DOHH2 (cell line): ENCODE results near the gene PRMT2.

ENCODE experiments used
- H3F3A ChIP-seq: fragments of 200-600 bp; sonication (generic), shearing (Covaris generic); 2 replicates; pipeline ENCODE4 v1.6.0; 2016; ENCODE audit warnings: antibody characterized with exemption, mild to moderate bottlenecking; ENCODE audit not compliant: control insufficient read depth, insufficient read depth
- H3K27ac ChIP-seq: fragments of 200-600 bp; sonication (generic); 2 replicates; pipeline ENCODE4 v1.5.1; 2014; ENCODE audit warnings: low read depth, mild to moderate bottlenecking, low read length, moderate library complexity
- H3K27me3 ChIP-seq: fragments of 200-600 bp; sonication (generic); 2 replicates; pipeline ENCODE4 v1.6.1; 2014; ENCODE audit warnings: mild to moderate bottlenecking, low read length, mixed read lengths; ENCODE audit not compliant: control insufficient read depth
- H3K36me3 ChIP-seq: fragments of 200-600 bp; sonication (generic); 2 replicates; pipeline ENCODE4 v1.6.1; 2014; ENCODE audit warnings: mild to moderate bottlenecking, low read length, moderate library complexity, mixed read lengths; ENCODE audit not compliant: control insufficient read depth
- H3K4me1 ChIP-seq: fragments of 200-600 bp; sonication (generic); 2 replicates; pipeline ENCODE4 v1.6.1; 2014; ENCODE audit warnings: mild to moderate bottlenecking, low read length, mixed read lengths; ENCODE audit not compliant: control insufficient read depth
- H3K4me2 ChIP-seq: fragments of 200-600 bp; sonication (generic); 2 replicates; pipeline ENCODE4 v1.6.0; 2014; ENCODE audit warnings: mild to moderate bottlenecking, low read length, moderate library complexity
- H3K4me3 ChIP-seq: fragments of 200-600 bp; sonication (generic); 2 replicates; pipeline ENCODE4 v1.5.1; 2014; ENCODE audit warnings: mild to moderate bottlenecking, low read length, mixed read lengths
- H3K79me2 ChIP-seq: fragments of 200-600 bp; sonication (generic); 2 replicates; pipeline ENCODE4 v1.6.1; 2014; ENCODE audit warnings: mild to moderate bottlenecking, low read length, mixed read lengths; ENCODE audit not compliant: control insufficient read depth
- H3K9me2 ChIP-seq: fragments of 200-600 bp; sonication (generic); replicated peaks from 2 replicates; pipeline ENCODE4 v1.6.1; 2014; ENCODE audit warnings: mild to moderate bottlenecking, low read length, mixed read lengths; ENCODE audit not compliant: control insufficient read depth
- H3K9me3 ChIP-seq: fragments of 200-600 bp; sonication (generic); 2 replicates; pipeline ENCODE4 v1.6.1; 2014; ENCODE audit warnings: antibody characterized with exemption, low read length, mixed read lengths; ENCODE audit not compliant: control insufficient read depth, insufficient read depth
- H4K20me1 ChIP-seq: fragments of 200-600 bp; sonication (generic); 2 replicates; pipeline ENCODE4 v1.6.0; 2014; ENCODE audit warnings: low read depth, mild to moderate bottlenecking, antibody characterized with exemption, low read length, moderate library complexity; ENCODE audit not compliant: control insufficient read depth, insufficient read depth
- CTCF ChIP-seq: fragments of 200-600 bp; sonication (generic); IDR thresholded peaks from one replicate; pipeline ENCODE4 v1.5.1; 2014; ENCODE audit warnings: antibody characterized with exemption, mild to moderate bottlenecking, low read depth, low read length; ENCODE audit not compliant: poor library complexity, severe bottlenecking
- EZH2phosphoT487 ChIP-seq: fragments of 200-600 bp; sonication (generic); IDR thresholded peaks from 2 replicates; pipeline ENCODE4 v1.6.1; 2017; ENCODE audit warnings: borderline replicate concordance, mild to moderate bottlenecking, antibody characterized with exemption, low read length, moderate library complexity, mixed read lengths

PRMT2 gene

GRCh38 chr21:46606427-46606813 is 29.1 kb upstream of the PRMT2 start:
- no peaks in the 10 kb centered on the region for H3K79me2 ChIP-seq
- H3K36me3 ChIP-seq: no peaks in the 10 kb centered on the region
- H3K4me1 ChIP-seq: no peaks in the 10 kb centered on the region
- H3K4me3 ChIP-seq: no peak overlapping the region
- peaks cover 14% of the 10 kb centered on the region; the same call in 1 of the 2 replicates for H3K27me3 ChIP-seq
- H3K4me2 ChIP-seq: no peak overlapping the region
- H3K27ac ChIP-seq: no peak overlapping the region
- no peaks in the 10 kb centered on the region for H3K9me3 ChIP-seq
- H4K20me1 ChIP-seq: no peaks in the 10 kb centered on the region
- TF ChIP-seq CTCF (no peak), EZH2phosphoT487 (no peak)
- no peaks in the 10 kb centered on the region for H3K9me2 ChIP-seq
- no peaks in the 10 kb centered on the region for H3F3A ChIP-seq

DNA sequence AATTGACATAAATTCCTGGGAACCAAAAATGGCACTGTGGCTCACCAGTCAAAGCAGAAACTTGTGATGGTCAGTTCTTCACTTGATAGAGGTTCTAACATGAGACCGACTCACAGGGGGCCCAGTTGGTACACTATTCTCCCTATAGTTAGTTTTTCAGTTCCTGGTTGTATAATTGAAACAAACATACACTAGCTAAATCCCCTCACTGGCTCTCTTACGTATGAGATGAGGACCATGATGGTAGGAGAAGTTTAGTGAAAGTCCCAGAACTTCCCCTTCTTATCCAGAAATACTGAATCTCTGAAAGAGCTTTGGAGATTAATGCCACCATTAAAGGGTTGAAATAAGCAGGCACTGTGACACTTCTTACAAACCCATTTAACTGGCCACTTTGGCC is 27.8 kb upstream of the PRMT2 start:
- TF ChIP-seq CTCF (no peak), EZH2phosphoT487 (no peak)
- H3K4me3 ChIP-seq: no peak overlapping the region
- no peak overlapping the region for H3K4me2 ChIP-seq
- no peaks in the 10 kb centered on the region for H3K9me2 ChIP-seq
- H3K27me3 ChIP-seq: peaks cover 5% of the 10 kb centered on the region; the same call in 1 of the 2 replicates
- no peaks in the 10 kb centered on the region for H4K20me1 ChIP-seq
- H3K27ac ChIP-seq: no peak overlapping the region
- H3K9me3 ChIP-seq: no peaks in the 10 kb centered on the region
- no peaks in the 10 kb centered on the region for H3F3A ChIP-seq
- no peaks in the 10 kb centered on the region for H3K4me1 ChIP-seq
- H3K36me3 ChIP-seq: no peaks in the 10 kb centered on the region
- H3K79me2 ChIP-seq: no peaks in the 10 kb centered on the region

- Histone ChIP-seq H3K36me3 (no peaks in the 10 kb centered on the region), H3K9me3 (no peaks in the 10 kb centered on the region), H3K27me3 (peaks cover 4% of the 10 kb centered on the region; the same call in 1 of the 2 replicates), H3F3A (no peaks in the 10 kb centered on the region), H3K9me2 (no peaks in the 10 kb centered on the region), H3K4me2 (no peak overlapping the region), H3K27ac (no peak overlapping the region), H3K4me1 (no peaks in the 10 kb centered on the region), H4K20me1 (no peaks in the 10 kb centered on the region), H3K4me3 (no peak overlapping the region), H3K79me2 (no peaks in the 10 kb centered on the region)
- TF ChIP-seq CTCF: no peak
Observed at GRCh38 chr21:46608672-46609111, 26.8 kb upstream of the PRMT2 start.
